SU-DHL-6 (cell line): ENCODE results near the gene RPL10A.

ENCODE experiments used
- H2AFZ ChIP-seq: fragments of 200-600 bp; sonication (generic); 2 replicates; pipeline ENCODE4 v1.6.1; 2014; ENCODE audit warnings: low read depth, mild to moderate bottlenecking, moderate library complexity, mixed read lengths, antibody characterized with exemption, low read length; ENCODE audit not compliant: severe bottlenecking
- H3F3A ChIP-seq: fragments of 200-600 bp; shearing (Covaris generic); 2 replicates; pipeline ENCODE4 v1.6.0; 2016; ENCODE audit warnings: antibody characterized with exemption, mild to moderate bottlenecking; ENCODE audit not compliant: insufficient read depth
- H3K27ac ChIP-seq: fragments of 200-600 bp; sonication (generic); 2 replicates; pipeline ENCODE4 v1.5.1; 2016; ENCODE audit warnings: low read depth, mild to moderate bottlenecking, low read length, moderate library complexity, mixed read lengths
- H3K27me3 ChIP-seq: fragments of 200-600 bp; sonication (generic), shearing (Covaris generic); 2 replicates; pipeline ENCODE4 v1.6.0; 2014; ENCODE audit warnings: mild to moderate bottlenecking, low read length
- H3K36me3 ChIP-seq: fragments of 200-600 bp; sonication (generic); 2 replicates; pipeline ENCODE4 v1.6.1; 2014; ENCODE audit warnings: mild to moderate bottlenecking, low read length, mixed read lengths
- H3K4me2 ChIP-seq: fragments of 300-600, 200-600 bp; shearing (Covaris generic), sonication (generic); 2 replicates; pipeline ENCODE4 v1.6.0; 2014; ENCODE audit warnings: low read length, low read depth, mild to moderate bottlenecking; ENCODE audit not compliant: poor library complexity, severe bottlenecking
- H3K4me3 ChIP-seq: fragments of 200-600 bp; sonication (generic); 2 replicates; pipeline ENCODE4 v1.5.1; 2014; ENCODE audit warnings: antibody characterized with exemption, low read length, mild to moderate bottlenecking, mixed read lengths; ENCODE audit not compliant: insufficient read depth, poor library complexity, severe bottlenecking
- H3K79me2 ChIP-seq: fragments of 200-600 bp; sonication (generic); 2 replicates; pipeline ENCODE4 v1.6.1; 2014; ENCODE audit warnings: mild to moderate bottlenecking, low read length, moderate library complexity; ENCODE audit not compliant: insufficient read depth
- H3K9ac ChIP-seq: fragments of 200-600 bp; sonication (generic); 2 replicates; pipeline ENCODE4 v1.7.0; 2014; ENCODE audit warnings: mild to moderate bottlenecking, low read length
- H3K9me2 ChIP-seq: fragments of 200-600 bp; sonication (generic); replicated peaks from 2 replicates; pipeline ENCODE4 v1.6.1; 2014; ENCODE audit warnings: low read length; ENCODE audit not compliant: insufficient read depth
- H3K9me3 ChIP-seq: fragments of 200-600 bp; sonication (generic); 2 replicates; pipeline ENCODE4 v1.6.1; 2014; ENCODE audit warnings: low read length, mixed read lengths; ENCODE audit not compliant: insufficient read depth
- H4K20me1 ChIP-seq: fragments of 200-600 bp; sonication (generic); 2 replicates; pipeline ENCODE4 v1.6.1; 2014; ENCODE audit warnings: low read depth, mild to moderate bottlenecking, antibody characterized with exemption, low read length, moderate library complexity, mixed read lengths
- EZH2phosphoT487 ChIP-seq: fragments of 200-600 bp; sonication (generic), shearing (Covaris generic); conservative IDR thresholded peaks from 2 replicates; pipeline ENCODE4 v1.6.1; 2018; ENCODE audit warnings: mild to moderate bottlenecking, antibody characterized with exemption, low read length, moderate library complexity, mixed read lengths
- TF ChIP-seq, protein P1 (sequence below): fragments of 200-600 bp; sonication (generic); IDR thresholded peaks from one replicate; pipeline ENCODE4 v1.5.1; 2017; ENCODE audit warnings: antibody characterized with exemption, mild to moderate bottlenecking, low read length, moderate library complexity; ENCODE audit not compliant: insufficient read depth, poor library complexity, severe bottlenecking

Gene RPL10A

DNA sequence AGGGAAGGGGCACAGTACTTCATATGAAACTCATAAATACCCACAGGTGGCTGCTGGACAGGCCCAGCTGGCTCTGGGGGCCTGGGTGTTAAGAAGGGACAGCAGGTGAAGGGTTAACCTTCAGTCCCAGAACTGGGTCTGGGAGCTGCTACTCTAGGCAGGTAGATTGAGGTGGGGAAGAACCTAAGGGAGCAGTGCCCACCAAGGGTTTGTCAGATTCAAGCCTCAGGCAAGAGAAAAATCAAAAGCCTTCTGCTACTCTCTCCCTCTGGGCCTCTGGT lies 5.6 kb downstream of the RPL10A start:
- no peaks in the 10 kb centered on the region for H3K9me3 ChIP-seq
- peaks cover 28% of the 10 kb centered on the region for H4K20me1 ChIP-seq
- H3K27ac ChIP-seq, result peak overlapping the region; percentile 20
- no peak overlapping the region for H2AFZ ChIP-seq
- H3F3A ChIP-seq, result peaks cover 72% of the 10 kb centered on the region
- no peak overlapping the region for H3K4me2 ChIP-seq
- H3K9me2 ChIP-seq, result no peaks in the 10 kb centered on the region
- no peak overlapping the region for H3K9ac ChIP-seq
- no peak overlapping the region for H3K4me3 ChIP-seq
- peaks cover 36% of the 10 kb centered on the region for H3K36me3 ChIP-seq
- no peak for TF ChIP-seq EZH2phosphoT487
- TF ChIP-seq, protein P1, sequence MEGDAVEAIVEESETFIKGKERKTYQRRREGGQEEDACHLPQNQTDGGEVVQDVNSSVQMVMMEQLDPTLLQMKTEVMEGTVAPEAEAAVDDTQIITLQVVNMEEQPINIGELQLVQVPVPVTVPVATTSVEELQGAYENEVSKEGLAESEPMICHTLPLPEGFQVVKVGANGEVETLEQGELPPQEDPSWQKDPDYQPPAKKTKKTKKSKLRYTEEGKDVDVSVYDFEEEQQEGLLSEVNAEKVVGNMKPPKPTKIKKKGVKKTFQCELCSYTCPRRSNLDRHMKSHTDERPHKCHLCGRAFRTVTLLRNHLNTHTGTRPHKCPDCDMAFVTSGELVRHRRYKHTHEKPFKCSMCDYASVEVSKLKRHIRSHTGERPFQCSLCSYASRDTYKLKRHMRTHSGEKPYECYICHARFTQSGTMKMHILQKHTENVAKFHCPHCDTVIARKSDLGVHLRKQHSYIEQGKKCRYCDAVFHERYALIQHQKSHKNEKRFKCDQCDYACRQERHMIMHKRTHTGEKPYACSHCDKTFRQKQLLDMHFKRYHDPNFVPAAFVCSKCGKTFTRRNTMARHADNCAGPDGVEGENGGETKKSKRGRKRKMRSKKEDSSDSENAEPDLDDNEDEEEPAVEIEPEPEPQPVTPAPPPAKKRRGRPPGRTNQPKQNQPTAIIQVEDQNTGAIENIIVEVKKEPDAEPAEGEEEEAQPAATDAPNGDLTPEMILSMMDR, result no peak
- peaks cover 25% of the 10 kb centered on the region for H3K79me2 ChIP-seq
- no peaks in the 10 kb centered on the region for H3K27me3 ChIP-seq

DNA sequence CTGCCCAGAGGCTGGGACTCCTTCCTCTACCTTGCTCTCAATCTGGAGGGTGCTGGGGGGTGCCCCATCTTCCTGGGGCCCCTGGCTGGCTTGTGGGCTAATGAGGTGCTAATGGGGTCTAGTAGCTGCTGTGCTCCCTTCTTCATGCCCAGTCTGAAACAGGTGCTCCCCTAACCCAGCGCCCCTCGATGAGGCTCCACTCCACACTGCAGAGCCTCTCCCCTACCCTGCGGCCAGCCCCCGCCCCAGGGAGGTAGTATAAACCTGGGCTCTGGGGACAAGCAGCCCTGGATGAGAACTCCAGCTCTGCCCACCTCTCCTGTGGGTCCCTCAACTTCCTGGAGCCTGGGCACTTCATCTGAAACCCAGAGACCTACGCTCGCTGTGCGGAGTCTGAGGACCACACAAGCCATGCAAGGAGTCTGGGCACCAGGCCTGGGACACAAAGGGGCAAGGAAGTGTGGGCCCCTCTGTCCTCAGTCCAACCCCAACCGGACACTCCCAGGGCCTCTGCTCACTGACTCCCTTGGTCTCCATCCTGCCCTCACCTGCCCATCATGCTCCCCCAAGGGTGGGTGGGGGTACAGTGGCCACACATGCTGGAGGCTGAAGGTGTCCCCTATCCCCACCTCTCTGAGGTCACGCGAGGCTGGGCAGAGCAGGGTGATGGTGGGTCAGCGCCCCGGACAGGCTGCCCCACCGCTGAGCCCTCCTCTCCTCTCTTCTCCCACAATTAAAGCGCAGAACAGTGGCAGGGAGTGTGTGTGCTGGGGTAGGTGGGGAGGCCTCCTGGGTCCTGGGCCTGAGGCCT lies 6.1 kb downstream of the RPL10A start:
- Histone ChIP-seq H3F3A (peaks cover 67% of the 10 kb centered on the region), H3K79me2 (peaks cover 20% of the 10 kb centered on the region)

DNA sequence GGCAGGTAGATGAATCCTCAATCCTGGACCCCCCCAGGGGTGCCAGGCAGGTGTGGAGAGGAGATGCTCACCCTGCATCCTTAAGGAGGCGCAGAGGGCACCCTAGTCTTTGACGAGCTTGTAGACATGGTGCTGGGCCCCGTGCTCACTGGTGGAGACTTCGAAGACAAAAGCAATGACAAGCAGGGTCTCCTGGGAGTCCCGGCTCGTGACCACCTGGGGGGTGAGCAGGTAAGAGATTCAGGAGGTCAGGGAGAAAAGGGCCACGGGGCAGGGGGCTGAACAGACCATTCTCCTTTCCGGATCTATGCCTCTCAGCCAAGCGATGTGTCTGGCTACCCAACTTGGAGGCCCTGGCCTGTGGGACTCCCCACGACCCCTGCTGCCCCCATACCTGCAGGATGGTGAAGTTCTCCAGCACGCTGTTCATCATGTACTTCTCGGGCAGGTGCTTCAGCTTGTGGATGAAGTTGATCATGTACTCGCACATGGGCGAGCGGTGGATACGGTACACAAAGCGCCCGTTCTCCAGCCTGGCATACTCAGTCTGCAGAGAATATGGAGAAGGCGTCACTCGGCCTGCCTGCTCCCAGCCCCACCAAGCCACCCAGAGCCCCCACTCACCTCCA lies 6.9 kb downstream of the RPL10A start:
- Histone ChIP-seq H3K9me3 (no peaks in the 10 kb centered on the region), H2AFZ (no peak overlapping the region), H3K27me3 (no peaks in the 10 kb centered on the region), H3K9ac (no peak overlapping the region), H3K36me3 (peaks cover 23% of the 10 kb centered on the region), H3K4me3 (no peak overlapping the region), H3K79me2 (peaks cover 12% of the 10 kb centered on the region), H4K20me1 (peaks cover 20% of the 10 kb centered on the region), H3K9me2 (no peaks in the 10 kb centered on the region), H3F3A (peaks cover 59% of the 10 kb centered on the region), H3K4me2 (no peak overlapping the region), H3K27ac (no peak overlapping the region)
- no peak for TF ChIP-seq EZH2phosphoT487
- TF ChIP-seq, protein P1, result no peak

More for the DNA sequence above, 6.1 kb downstream of the RPL10A start:
- Histone ChIP-seq H3K36me3 (peaks cover 31% of the 10 kb centered on the region), H2AFZ (no peak overlapping the region), H3K27me3 (no peaks in the 10 kb centered on the region), H3K9me2 (no peaks in the 10 kb centered on the region), H3K4me3 (no peak overlapping the region), H3K27ac (peak overlapping the region; percentile 20), H3K9ac (no peak overlapping the region), H3K4me2 (no peak overlapping the region), H4K20me1 (peaks cover 27% of the 10 kb centered on the region), H3K9me3 (no peaks in the 10 kb centered on the region)
- TF ChIP-seq, protein P1, result no peak
- TF ChIP-seq EZH2phosphoT487, result no peak
